Measurements from ENCODE around the gene PRPH.
A peak's percentile ranks its signal among the peaks of the same experiment; 100 is the strongest.
"Not testable (repeated sequence)": the region's sequence is repeated elsewhere in the genome, so short reads cannot be mapped to it uniquely, and the experiment has no call there.

PRPH gene

DNA sequence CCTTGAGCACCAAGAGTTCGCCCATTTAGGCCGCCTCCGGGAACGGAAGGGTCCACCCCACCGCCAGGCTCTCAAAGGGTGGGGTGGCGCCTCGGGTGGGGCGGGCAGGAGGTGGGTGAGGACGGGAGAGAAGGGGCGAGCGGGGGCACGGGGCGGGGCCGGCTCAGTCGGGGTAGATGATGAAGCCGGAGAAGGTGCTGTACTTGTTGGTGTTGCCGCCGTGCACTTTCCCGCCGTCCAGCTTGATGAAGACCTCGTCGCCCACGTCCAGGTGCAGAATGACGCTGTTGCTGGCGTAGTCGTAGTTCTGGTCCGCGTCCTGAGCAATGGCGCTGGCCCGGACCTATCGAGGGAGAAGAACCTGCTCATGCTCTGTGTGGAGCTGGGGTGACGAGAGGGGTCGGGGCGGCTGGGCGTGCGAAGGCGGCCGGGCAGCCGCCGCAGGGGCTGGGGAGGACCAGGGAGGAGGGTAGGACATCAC lies 38.0 kb downstream of the PRPH start:
- no peak for DNase-seq (ENCODE audit: low read depth, low spot score)

DNA sequence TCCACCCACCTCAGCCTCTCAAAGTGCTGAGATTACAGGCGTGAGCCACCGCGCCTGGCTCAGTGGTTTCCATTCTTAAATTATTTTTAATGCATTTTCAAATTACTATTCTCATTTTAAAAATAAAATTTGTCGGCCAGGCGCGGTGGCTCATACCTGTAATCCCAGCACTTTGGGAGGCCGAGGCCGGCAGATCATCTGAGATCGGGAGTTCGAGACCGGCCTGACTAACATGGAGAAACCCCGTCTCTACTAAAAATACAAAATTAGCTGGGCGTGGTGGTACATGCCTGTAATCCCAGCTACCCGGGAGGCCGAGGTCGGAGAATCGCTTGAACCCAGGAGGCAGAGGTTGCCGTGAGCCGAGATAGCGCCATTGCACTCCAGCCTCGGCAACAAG lies 38.8 kb downstream of the PRPH start:
- not testable (repeated sequence) for DNase-seq (ENCODE audit: low read depth, low spot score)

DNA sequence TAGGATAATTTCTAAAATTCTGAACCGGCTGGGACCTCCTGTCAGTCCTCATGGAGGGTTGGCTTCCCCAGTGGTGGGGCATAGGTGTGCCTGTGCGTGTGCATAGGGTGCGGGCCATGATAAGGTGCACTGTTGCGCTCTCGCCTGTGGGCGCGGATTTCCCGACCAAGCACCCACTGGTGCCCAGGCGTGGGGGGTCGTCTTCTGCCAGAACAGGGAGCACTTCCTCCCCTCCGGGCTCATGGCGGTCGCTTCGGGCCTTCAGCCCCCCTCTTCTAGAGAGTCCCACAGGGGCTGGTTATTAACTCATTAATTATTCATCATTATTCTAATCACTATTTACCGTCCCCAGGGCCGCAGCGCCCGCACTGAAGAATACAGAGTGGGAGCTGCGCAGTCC lies 39.3 kb downstream of the PRPH start:
- DNase-seq (ENCODE audit: low read depth, low spot score): no peak

DNA sequence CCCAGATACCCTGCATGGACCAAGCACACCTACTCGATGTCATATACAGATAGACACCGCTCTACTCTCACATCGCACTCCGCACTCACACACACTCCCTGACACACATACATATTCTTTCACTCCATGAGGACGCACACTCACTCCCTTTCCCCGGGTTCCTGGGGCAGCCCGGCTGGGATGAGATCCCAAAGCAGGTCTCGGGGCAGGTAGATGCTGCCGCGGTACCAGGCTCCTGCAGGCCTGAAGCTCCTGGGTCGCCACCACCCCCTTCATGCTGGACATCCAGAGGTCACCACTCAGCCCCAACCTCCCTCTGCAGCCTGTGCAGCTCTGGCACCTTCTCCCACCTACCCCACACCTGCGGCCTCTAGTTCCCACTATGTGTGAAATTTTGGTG lies 39.7 kb downstream of the PRPH start:
- no peak for DNase-seq (ENCODE audit: low read depth, low spot score)

DNA sequence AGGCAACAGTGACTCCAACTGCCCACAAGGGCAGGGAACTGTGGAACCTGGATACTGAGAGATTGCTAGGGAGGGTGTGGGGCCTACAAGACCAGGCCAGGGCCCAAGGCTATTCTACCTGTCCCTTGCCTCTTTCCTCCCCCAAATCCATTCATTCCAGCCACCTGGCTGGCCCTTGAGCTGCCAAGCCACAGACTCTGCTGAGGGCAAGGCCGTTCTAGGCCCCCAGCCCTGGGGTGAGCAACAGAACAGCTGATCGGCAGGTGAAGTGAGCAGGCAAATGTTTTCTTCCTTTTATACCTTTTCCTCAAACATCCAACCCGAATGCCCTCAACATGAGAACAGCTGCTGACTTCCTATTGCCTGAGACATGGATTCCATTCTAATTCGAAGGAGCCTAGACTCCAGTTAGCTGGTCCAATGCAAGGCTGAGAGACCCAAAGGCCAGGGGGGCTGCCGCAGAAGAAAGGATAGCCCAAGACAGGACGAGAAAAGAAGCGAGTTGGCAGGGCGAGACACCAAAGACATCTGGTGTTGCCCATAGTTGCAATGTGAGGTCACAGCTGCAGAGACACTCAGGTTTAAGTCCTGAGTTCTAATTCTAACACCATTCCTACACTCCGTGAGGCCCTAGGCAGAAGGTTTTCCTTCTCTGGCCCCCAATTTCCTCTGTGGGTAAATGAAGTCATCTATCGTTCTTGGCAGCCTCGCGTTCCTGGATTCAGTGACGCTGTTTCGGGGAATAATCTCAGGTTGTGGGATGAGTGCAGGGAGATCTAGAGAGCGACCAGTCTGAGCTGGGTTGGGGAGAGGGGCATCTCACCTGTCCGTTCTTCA lies 40.4 kb downstream of the PRPH start:
- no peak for DNase-seq (ENCODE audit: low read depth, low spot score)

DNA sequence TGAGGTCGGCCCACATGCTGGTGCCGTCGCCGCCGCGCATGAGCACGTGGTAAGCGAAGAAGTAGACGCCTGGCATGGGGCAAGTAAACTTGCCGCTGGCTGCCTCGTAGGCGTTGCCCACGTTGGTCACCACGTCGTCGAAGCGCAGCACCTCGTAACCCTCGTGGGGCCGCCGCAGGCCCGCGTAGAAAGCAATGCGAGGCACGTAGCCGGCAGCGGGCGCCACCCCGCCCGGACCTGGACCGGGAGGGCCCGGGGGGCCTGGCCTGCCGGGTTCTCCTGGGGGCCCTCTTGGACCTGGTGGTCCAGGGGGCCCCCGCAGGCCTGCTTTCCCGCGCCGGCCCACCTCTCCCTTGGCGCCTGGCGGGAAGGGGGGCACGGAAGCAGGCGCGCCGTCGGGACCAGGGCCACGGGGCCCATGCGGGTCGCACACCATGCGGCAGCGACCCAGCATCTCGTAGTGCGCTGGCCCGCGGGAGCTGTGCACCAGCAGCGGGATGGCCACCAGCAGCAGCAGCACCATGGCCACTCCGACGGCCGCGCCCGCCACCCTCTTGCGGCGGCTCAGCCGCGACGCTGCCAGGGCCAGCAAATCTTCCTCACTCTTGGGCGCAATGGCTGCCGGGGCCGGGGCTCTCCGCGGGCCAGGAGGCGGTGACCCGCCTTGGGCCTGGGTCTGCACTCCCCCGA lies 41.2 kb downstream of the PRPH start:
- DNase-seq (ENCODE audit: low read depth, low spot score): no peak

DNA sequence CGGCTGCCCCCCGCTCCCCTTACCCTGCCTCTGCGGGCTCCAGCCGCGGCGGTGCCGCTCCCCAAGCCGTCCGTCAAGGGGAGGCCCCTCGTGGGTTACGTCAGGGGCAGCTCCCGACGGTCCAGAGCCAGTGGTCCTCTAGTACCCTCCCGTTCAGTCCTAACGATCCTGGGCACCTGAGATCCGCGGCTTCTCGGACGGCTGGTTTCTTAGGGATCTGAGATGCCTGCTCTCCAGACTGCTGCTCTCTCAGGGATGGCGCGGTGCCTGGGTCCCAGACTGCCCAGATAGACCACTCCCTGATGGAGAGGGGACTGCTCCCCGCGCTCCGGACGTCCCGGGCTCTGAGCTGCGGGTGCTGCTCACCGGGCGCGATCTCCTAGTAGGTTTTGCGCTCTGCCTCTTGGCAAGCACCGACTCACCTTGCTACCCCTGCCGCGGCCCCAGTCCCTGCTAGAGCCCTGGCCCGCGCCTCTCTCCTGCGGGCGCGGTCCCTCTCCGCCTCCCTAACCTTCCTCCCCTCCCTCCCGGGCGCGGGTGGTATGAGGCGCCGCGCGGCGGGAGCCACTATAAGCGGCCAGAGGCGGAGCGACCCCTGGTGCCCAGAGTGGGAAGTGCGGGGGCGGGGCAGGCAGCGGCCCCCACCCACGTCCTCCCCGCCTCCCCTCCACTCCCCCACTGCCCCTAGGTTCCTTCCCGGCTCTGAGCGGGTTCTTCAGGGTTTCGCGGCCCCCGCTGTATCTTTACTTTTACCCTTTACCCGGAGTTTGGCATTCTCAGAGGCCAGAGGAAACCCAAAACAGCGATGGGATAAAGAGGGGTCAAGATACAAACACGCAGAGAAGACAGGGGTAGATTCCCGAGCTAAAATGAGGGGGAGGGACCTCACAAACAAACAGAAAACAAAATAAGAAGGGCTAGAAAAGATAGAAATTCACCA lies 42.0 kb downstream of the PRPH start, which contains the start of gene C1QL4:
Gene C1QL4, minus strand, starts transcription at position 544 of the 940 bp plus-strand sequence. CDS start 711 bp downstream, outside the sequence.
- peak; percentile 92 for DNase-seq (ENCODE audit: low read depth, low spot score)

DNA sequence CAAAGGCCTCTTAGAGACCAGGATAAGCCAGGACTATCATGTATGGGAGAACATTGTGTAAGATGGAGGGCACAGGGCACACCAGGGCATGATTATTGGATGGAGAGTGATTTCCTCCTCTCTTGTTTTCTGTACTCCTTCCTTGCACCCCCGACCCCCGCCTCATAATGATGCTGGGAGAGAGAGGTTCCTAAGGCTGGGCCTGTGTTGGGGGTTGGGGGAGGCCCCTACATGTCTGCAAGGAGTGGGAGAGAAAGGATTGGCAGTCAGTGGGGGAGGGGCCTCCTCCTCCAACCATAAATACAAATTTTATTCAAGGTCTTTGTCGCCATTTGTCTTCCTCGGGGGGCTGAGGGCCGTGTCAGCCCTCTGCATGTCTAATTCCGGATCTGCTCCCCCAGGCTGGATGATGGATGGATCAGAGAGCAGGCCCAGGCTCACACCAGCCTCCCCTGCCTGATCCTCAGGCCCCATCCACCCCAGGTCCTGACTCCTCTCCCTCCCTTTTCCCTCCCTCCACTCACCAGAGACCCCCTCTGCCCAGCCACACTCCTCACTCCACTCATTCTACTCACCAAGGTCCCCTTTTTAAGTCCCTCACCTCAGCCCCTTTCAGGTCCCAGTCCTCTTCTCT lies 44.0 kb downstream of the PRPH start:
- DNase-seq (ENCODE audit: low read depth, low spot score): no peak

DNA sequence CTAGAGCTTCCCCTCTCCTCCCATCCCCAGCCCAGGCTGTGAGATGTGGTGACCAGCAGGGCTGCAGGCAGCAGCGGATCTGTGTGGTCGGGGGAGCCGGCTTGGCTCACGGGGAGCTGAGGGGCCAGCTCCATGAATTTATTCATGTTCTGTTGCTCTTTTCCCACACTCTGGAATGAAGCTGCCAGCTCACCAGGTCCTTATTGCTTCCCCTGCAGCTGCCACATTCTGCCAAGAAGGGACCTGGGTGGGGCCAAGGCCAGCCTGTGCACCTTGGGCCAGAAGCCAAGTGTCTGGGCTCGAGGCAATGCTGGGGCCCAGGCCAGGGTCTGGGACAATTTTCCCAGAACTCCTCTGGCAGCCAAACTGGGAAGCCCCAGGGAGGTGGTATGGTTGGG lies 44.5 kb downstream of the PRPH start:
- no peak for DNase-seq (ENCODE audit: low read depth, low spot score)

DNA sequence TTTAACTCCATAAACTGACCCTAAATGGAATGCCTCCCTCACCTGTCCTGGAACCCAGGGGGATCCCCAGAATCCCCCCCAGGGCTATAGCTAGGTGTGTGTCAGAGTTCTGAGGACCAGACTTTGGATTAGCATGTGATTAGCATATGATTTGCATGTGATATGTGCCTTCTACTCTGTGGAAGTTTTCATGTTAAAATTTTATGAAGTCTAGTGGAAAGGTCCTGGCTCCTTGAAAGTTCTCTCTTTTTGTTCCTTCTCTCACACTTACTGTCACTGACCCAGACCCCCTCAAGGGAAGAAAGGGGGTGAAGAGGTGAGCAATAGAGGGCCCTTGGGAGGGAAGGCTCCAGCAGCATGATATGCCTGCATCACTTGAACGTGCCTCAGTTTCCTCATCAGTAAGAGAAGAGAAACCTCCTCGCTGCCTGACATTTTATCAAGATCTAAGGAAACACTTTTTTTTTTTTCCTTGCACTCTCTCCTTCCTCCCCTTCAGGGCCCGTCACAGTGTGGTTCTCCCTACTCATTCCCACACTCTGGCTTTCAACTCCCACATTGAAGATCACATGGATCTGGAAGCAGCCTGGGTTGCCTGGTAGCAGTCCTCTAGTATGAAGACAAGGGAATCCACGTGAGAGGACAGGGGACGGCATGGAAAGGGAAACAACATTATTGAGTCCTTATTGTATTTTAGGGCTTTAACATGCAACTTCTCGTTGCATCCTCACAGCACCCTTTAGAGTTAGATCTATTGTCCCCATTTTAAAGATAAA lies 45.3 kb downstream of the PRPH start:
- no peak for DNase-seq (ENCODE audit: low read depth, low spot score)

DNA sequence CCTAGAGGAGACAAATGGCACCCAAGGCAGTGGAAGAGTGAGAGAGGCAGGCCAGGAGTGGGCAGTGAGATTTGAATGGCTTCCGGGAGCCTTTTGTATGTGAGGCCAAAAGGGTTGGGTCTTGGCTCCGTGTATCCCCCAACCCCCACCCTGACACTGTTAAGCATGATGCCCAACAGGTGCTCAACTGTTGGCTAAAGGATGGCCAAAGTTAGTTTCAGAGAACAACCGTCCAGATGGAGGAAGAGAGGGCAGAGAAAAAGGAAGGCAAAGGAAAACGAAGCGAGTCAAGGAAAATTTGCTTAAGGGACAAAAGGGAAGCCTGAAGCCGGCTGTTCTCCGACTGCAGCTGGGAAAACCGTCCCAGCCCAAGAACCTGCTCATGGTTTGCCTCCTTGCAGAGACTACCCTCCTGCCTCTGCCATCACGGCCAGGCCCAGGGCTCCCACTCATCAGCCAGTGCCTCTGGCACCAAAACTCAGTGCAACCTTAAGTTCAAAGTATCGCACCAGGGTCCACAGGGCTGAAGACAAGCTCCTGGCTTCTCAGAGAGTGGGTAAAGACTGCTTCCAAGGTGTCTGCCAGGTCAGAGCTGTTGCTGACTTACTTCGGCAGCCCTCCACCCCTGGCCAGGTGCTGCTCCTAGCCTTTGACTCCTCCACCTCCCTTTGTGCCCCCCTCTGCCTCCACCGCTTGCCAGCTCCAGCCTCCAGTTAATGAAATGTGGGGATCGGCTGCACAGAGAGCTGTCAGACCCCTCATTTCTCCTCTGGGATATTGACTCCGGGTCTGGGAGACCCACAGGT lies 46.2 kb downstream of the PRPH start:
- peak; percentile 28 for DNase-seq (ENCODE audit: low read depth, low spot score)

DNA sequence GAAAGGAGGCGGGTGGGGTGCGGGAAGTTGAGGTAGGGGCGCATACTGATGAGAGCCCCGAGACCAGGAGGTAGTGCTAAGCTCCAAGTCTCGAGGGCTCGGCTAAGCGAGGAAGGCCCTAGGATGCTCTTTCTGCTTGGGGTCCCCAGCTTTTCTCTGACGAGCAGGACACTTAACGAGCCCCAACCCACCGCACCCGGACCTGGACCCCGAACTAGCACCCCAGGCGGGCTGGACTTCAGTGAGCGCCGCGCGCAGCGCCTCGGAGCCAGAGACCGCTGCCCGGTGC lies 46.8 kb downstream of the PRPH start:
- DNase-seq (ENCODE audit: low read depth, low spot score): no peak

DNA sequence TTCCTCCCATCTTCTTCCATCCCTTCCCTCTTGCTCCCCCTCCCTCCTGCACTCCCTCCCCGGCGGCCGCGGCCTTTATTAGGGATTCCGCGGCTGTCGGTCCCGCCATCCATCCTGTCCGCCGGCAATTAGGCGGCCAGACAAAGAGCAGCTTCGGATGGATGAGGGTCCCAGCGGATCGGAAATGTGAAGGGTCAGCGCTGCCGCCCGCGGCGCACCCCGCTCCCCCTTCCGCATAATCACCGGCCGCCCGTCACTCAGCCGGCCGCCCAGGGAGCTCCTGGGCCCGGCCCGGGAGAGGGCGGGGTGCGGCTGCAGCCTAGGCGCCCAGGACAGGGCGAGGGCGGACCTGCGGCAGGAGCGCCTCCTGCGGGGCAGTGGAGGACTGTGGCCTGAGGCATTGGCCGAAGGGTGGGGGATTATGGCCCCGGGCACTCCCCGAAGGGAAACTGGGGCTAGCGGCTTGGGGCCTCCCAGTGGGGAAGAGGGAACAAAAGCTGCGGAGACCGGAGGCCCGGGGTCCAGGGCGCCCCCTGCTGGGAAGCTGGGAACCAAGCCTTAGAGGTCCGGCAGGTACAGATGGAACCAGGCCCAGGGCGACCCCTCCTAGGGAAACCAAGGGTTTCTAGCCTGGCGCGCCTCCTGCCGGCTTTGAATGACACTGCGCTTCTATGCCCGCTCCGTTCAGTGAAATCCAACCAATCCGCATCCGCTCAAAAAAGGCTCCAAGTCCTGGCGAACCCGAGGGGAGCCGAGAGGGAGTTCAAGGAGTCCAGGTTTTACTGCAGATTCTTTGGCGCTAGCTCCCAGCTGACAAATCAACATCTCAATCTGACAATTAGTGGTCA lies 47.3 kb downstream of the PRPH start:
- peak; percentile 99 for DNase-seq (ENCODE audit: low read depth, low spot score)

DNA sequence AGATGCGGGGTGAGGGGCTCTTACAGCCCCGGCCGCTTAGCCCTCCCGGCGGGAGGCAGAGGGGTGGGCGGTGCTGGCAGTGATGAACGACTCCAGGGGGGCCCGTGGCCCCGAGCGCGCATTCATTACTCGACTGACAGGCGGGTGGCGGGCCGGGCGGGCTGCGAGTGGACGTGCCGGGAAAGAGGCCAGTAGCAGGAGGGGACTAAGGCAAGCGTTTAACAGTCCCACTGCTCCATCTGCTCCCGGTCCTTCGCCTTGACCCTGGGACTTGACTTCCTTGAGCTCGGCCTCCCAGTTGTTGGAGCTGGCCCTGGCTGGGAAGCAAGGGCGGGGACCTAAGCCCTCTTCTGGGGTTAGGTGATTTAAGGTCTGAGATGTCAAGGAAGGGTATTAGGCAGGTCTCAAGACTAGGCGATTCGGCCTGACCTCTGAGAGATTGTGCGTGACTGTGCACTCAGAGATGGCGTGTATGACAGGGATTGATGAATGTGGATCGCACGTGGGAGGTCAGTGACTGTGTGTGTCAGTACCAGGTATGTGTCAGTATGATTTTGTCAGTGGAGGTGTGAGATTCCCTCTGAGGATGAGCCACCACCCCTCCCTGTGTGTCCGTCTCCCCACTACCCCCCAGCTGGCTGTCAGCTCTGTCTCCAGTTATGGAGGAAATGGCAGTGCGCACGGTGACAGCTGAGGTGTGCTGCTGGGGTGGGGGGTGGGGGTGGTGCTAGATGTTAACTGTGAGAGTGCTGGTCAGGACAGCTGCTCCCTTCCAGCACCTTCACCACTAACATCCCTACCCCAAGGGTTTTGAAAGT lies 48.2 kb downstream of the PRPH start:
- no peak for DNase-seq (ENCODE audit: low read depth, low spot score)

DNA sequence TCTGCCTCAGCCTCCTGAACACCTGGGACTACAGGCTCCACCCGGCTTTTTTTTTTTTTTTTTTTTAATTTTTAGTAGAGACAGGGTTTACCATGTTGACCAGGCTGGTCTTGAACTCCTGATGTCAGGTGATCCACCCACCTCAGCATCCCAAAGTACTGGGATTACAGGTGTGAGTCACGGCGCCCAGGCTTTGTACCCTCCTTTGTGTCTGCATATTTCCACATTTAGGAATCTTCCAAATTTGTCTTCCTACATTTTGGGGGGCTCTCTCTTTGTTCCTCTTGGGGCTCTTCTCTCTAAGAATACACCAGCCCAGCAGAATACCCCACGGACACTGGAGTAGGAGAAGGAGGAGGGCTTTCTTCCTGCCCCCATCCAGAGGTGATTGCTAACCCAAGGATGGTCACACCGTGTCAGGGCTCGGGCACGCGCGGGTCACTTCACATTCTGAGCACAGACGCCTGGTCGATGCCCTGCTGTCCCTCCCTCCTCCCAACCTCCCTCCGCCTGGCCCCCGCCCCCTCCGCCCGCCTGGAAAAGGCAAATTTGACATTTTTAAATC lies 49.6 kb downstream of the PRPH start:
- no peak for DNase-seq (ENCODE audit: low read depth, low spot score)

DNA sequence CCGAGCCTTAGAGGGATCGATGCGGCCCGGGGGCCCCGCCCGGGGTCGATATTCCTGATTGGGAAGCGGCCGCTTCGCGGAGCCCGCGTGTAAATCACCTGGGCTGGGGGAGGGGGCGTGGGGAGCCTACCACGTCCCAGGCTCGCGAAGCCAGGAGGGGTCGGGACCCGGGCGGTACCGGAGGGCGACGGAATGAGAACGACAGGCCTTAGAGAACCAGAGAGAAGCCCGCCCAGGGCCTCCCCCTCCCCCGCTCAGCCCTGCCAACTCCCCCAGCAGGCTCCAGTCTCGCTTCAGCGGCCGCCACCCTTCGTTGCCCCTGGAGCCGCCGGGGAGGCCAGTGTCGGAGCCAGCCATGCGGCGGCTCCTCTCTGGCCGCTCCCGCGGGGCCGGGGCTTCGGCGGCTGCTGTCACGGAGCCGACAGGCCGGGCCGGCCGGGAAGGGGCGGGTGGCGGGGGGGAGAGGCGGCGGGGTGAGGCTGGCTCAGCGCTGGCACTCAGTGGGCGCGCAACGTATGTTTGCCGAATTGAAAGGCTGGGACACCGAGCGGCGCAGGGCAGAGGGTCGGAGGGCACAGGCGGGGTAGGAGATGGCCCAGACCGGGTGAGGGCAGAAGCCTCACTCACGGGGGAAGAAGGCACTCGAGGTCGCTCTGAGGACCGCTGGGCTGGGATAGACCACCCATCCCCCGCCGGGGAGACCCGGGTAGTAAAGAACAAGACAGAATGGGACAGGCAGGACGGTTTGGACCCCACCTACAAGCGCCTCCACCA lies 50.3 kb downstream of the PRPH start:
- no peak for DNase-seq (ENCODE audit: low read depth, low spot score)

Data from ELF-1 (cell line).